Activated CD4-positive, alpha-beta T cell treated with anti-CD3 and anti-CD28 coated beads, Interleukin-2, Interleukin-4, amounts not matched to agents 100 ng/mL and 50 ng/mL, durations not matched to agents 16 hours and 8 hours (primary cell): Measurements from ENCODE around the gene MAPT.
"Not testable (repeated sequence)": the region's sequence is repeated elsewhere in the genome, so short reads cannot be mapped to it uniquely, and the experiment has no call there.

Experiments
- DNase-seq: peaks from one replicate; pipeline ENCODE4 v3.0.0-alpha.2; 2020; ENCODE audit warnings: low spot score

The MAPT gene

DNA sequence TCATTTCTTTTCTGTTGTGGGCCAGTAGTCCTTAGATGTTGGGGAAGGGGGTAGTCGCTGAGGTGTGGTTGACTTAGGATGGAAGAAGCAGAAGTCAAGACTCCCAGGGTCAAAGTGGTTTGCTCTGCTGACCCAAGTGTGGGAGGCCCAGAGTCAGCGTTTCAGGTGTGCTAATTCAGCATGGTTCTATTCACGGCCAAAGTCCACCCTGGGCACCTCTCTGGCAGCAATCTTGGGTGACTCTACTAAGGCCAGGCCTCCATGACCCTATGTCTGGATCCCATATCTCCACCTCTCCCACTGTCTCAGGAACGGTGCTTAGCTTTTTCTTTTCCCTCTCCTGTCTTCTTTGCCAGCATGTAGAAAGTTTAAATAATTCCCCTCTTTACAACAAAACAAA is 32.9 kb downstream of the MAPT start:
- no peak for DNase-seq

- DNase-seq: no peak
Observed at GRCh38 chr17:45929344-45929743, 35.0 kb downstream of the MAPT start.

GRCh38 chr17:45930420-45930951 is 36.1 kb downstream of the MAPT start:
- DNase-seq: no peak

- no peak for DNase-seq
Observed at GRCh38 chr17:45931677-45932076, 37.3 kb downstream of the MAPT start.

DNA sequence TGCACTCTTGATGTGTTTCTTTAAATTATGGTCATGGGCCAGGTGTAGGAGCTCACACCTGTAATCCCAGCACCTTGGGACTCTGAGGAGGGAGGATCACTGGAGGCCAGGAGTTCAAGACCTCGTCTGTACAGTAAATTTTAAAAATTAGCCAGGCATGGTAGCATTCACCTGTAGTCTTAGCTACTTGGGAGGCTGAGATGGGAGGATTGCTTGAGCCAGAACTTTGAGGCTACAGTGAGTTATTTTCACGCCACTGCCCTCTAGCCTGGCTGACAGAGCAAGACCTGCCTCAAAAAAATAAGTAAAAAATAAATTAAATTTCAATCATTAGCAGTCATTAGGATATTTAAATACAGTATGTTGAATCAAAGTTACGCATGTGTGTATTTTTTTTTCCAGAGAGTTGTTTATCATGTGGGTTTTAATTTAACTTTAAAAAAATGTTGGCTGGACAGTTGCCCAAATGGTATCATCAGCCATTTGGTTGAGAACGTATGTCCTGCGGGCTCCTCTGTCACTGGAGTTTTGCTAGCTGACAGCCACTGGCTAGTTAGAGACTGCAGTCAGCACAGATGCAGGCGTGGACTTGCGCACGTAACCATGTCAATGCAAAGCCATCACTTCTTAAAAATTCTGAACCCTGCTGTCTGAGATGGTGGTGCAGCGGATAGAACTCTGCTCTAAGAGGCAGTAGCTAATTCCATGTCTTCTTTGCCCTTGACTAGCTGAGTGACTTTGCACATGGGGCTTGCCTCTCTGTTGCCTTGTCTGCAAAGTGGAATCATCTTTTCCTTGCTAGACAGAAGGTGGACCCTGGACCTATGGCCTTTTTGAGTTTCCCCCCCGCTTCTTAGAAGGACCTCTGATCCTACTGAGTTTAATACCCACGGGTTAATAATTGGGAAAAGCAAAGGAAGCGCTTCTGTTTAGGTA is 40.0 kb downstream of the MAPT start:
- DNase-seq: no peak

GRCh38 chr17:45935197-45935709 is 40.9 kb downstream of the MAPT start:
- DNase-seq: no peak

DNA sequence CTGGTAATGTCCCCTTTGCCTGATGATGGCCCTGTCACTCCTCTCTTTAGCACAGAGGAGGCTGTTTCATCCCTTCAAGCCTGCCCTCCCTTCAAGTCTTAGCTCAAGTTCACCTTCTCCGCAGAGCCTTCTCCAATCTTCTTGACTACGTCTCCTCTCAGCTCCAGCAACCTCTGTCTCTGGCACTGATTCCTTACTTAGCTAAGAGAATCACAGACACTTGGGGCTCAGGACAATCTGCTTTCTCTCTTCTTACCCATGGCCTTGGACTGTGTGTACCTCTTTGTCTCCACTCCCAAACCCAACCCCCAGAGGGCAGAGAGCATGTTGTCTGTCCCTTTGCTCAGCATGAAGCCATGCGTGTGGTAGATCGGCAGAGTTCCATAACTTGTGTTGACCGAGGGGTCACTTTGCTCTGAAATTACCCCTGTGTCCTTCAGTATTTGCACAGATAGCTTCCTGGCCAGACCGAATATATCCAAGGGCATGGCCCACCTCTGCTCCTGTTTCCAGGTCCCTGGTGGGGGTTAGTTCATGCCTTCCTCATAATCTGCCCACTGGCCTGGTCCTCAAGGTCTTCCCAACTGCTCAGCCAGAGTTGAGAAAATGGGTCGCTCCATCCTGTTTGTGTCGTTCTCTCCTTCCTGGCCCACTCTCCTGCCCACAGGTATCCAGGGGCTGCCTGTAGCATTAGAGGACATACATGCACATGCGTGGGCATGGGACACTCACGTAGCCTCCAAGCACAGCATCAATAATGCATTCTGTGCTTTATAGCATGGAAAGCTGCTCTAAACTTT is 41.6 kb downstream of the MAPT start:
- DNase-seq: no peak

GRCh38 chr17:45936610-45937009 is 42.3 kb downstream of the MAPT start:
- no peak for DNase-seq

DNA sequence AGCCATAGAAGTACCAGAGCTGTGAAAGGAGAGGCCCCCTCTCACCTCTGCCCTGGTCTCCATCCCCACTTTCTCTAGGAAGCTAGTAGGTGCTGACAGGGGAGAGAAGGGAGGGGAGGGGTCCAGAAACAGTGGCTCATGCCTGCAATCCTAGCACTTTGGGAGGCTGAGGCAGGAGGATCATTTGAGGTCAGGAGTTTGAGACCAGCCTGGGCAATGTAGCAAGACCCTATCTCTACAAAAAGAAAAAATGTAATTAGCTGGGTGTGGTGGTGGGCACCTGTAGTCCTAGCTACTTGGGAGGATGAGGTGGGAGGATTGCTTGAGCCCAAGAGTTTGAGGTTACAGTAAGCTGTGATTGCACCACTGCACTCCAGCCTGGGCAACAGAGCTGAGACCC is 42.8 kb downstream of the MAPT start:
- DNase-seq: not testable (repeated sequence)

DNA sequence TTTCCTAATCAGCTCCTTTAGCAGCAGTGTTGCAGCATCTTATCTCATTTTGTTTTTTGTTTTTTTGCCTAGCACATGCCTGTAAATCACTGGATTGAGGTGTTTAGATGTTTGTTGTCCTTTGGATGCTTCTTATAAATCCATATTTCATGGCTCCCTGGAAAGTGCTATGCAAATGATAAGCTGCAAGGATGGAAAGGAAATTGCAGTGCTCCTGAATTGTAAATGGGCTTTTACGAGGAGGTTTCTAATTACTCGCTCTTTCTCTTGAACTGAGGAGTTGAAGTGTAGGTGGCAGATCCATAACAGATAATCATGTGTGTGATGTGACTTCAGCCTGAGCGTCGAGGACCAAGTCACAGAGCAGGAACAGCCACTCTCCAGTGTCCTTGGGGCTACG is 45.0 kb downstream of the MAPT start:
- no peak for DNase-seq

DNA sequence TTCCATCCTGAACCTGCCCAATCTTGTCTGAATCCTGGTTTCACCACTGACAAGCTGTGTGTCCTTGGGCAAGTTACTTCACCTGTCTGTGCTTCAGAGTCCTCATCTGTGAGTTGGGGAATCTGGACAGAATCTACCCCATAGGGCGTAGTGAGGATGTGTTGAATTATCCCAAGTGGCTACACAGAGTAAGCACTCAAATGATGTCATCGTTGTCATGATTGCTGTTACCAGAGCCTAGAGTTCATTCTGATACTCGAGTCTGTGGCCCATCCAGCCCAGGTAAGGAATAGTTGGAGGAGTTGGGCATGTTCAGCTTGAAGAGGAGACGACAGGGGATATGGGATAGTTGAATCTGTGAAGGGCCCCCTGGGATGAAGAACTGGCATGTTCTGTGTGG is 45.9 kb downstream of the MAPT start:
- DNase-seq: no peak

- no peak for DNase-seq
Observed at GRCh38 chr17:45940826-45941225, 46.5 kb downstream of the MAPT start.

- DNase-seq: no peak
Observed at GRCh38 chr17:45941395-45941794, 47.0 kb downstream of the MAPT start.

DNA sequence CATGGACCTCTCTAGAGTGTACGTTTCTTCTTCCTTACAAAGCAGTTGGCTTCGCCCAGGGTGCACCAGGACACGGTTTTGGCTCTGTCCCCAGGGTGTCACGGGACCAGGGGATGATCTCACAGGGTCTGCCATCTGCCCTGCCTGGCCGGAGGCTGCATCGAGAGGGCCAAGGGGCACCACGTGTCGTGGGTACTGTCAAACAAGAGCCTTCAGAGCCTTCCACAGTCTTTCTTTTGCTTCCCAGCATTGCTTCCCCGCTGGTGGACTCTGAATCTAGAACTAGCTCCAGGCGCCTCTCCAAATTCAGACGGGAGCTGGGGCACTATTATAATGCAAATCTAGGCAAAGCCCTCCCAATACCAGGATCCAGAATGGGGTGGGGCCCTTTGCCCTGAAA is 47.9 kb downstream of the MAPT start:
- DNase-seq: no peak

- DNase-seq: no peak
Observed at GRCh38 chr17:45946841-45947256, 52.5 kb downstream of the MAPT start.

DNA sequence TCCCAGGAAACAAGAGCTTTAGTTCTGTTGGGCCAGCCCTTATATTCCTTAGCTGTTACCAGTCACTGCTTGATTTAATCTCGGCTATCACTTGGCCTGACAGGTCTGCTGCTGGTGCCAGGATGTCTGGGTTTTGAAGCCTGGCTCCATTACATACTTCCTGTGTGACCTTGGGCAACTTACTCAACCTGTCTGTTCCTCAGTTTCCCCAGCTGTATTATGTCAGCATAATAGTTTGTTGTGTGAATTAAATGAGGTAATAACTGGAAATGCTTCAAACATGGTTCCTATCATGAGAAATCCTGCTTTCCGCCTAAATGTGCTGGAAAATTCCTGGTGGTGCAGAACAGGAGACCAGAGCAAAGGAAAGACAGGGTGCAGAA is 54.1 kb downstream of the MAPT start:
- DNase-seq: no peak

DNA sequence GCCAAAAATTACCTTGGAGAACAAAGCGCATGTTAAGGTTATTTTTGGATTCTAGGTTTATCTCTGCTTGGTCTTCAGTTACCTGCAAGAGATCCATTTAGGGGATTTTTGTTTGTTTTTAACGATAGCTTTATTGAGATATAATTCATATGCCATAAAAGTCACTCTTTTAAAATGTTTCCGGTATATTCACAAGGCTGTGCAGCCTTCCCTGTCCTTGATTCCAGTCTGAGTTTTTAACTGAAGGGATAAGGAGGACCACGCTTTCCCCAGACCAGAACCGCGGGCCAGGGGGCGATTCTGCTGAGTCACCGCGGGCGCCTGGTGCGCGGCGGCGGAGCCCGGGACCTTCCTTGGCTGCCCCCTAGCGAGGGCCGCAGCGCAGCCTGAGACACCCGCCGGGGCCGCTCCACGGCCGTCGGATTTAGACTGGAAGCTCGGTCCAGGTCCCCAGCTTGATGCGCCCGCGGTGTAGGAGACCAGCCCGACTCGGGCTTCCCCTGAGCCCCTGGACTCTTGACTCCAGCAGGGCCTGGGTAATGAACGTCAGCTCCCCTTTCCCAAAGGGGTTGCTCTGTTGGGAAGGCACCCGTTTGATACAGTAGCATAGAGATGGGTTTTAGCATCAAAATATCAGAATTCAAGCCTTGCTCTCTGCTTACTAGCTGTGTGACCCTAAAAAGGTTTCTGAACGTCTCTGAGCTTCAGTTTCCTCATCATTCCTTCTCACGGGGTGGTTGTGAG is 54.7 kb downstream of the MAPT start:
- peak; percentile 69 for DNase-seq

GRCh38 chr17:45949755-45950320 is 55.5 kb downstream of the MAPT start:
- no peak for DNase-seq

GRCh38 chr17:45950888-45951287 is 56.5 kb downstream of the MAPT start:
- no peak for DNase-seq

DNA sequence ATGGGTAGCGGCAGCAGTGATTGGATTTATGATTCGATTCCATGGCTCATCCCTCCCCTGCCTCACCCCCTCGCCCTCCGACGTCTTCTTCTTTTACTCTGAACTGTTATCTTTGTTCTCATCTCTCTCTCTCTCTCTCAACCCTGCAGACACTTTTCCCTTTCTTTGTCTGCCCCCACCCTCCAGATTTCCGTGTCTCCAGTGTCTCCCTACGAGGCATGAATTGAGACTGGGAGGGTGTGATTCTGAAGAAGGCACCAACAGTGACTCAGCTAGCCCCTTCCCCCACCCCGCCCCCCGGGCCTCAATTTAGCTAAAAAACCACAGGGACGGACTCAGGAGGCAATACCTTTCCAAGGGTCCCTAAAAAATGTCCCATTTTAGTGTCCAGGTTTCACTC is 57.0 kb downstream of the MAPT start:
- DNase-seq: no peak

DNA sequence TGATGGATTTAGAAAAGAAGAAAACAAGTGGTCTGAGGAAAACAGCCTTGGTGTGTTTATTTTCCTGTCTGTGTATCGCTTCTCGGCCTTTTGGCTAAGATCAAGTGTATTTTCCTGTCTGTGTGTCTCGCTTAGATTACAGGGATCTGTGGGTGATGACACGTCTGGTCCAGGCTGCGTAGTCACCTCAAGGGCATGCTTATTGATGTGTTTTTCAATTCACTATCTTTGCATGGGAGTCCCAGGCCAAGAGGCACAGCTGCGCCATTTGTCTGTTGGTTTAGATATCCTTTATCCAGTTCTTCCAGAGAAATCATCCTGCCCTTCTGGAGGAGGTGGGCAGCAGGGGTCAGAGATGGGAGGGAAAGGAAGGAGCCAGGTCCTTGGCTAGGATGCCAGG is 57.6 kb downstream of the MAPT start:
- DNase-seq: no peak
